ENCODE results near the gene INSIG1. TPM values are rescaled to one million over a fixed set of nuclear protein-coding genes. Genes with fewer than 3 reads are reported as not detected.

The INSIG1 gene
- total RNA-seq, 1 experiment from 2014 or later = 54.7 TPM

DNA sequence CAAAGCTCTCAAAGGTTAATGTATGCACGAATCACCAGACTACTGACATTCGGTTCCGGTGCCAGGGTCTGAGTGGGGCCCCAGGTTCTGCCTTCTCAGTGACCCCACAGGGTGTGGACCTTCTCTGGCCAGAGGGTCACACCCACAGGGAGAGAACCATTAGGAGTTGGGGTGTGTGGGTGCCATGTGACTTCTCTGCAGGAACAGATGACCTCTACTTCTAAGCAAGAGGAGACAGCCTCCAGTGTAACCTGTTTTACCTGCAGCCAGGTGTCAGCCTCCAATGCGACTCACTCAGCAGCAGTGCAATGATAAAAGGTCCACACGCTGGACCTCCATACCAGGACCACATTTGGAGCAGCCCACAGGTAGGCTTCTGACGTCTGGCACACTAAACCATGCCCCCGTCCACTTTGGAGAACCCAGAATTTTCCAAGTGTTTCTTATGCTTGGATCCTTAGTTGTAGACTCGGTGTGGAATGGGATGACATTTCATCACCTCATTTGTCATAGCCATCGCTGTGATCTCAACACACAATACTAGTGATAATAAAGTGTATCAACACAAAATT, 16.2 kb upstream of the INSIG1 start:
- RAD21 ChIA-PET (ENCODE audit: low non-redundant PET in 1 of 2, low total read pairs in 2 of 2, uncharacterized antibody in 2 of 2, unreplicated experiment in 2 of 2) = no interaction called here
- intact Hi-C loops (cut with micrococcal nuclease) = no loop called here
- no peak for ATAC-seq

More for the DNA sequence above, 16.2 kb upstream of the INSIG1 start:
- ChIA-PET POLR2A (no interaction called here), CTCF (no interaction called here)
- Histone ChIP-seq H3K9ac (ENCODE audit: low read length) (no peak overlapping the region), H3K4me1 (ENCODE audit: control insufficient read depth in 1 of 2, insufficient read depth in 2 of 2, low read length in 2 of 2) (peaks cover 0 to 19% of the 10 kb centered on the region in 2 experiments; a peak in 2 of 4 replicates), H3K4me3 (replicated peaks in 1 of 2; ENCODE audit: low read depth in 1 of 2, low read length in 2 of 2) (no peak overlapping the region), H3K9me2 (ENCODE audit: insufficient read depth) (no peaks in the 10 kb centered on the region), H3K36me3 (ENCODE audit: control insufficient read depth in 1 of 2, insufficient read depth in 2 of 2, low read length in 2 of 2) (no peaks in the 10 kb centered on the region), H3K27ac (ENCODE audit: low read depth, low read length) (no peak overlapping the region), H2AFZ (ENCODE audit: low read depth, low read length, poor library complexity, severe bottlenecking) (no peak overlapping the region), H3K4me2 (ENCODE audit: low read length) (no peak overlapping the region), H3K79me2 (ENCODE audit: insufficient read depth, low read length) (no peaks in the 10 kb centered on the region), H3K27me3 (ENCODE audit: insufficient read depth, low read length) (peaks cover 26% of the 10 kb centered on the region; the same call in 1 of the 2 replicates), H3K9me3 (ENCODE audit: control insufficient read depth in 1 of 2, insufficient read depth in 1 of 2, low read depth in 1 of 2, low read length in 2 of 2) (no peaks in the 10 kb centered on the region), H4K20me1 (ENCODE audit: insufficient read depth) (no peaks in the 10 kb centered on the region)
- no TSS peak for BruUV-seq (replicated peaks)
- TF ChIP-seq MAX (IDR thresholded peaks at IDR 0.05) = no peak
- no peak for TF ChIP-seq POLR2AphosphoS5 (IDR thresholded peaks at IDR 0.05; ENCODE audit: low read depth, low read length)
- no peak for TF ChIP-seq EZH2phosphoT487 (IDR thresholded peaks at IDR 0.05; ENCODE audit: borderline replicate concordance)
- TF ChIP-seq, protein P1, sequence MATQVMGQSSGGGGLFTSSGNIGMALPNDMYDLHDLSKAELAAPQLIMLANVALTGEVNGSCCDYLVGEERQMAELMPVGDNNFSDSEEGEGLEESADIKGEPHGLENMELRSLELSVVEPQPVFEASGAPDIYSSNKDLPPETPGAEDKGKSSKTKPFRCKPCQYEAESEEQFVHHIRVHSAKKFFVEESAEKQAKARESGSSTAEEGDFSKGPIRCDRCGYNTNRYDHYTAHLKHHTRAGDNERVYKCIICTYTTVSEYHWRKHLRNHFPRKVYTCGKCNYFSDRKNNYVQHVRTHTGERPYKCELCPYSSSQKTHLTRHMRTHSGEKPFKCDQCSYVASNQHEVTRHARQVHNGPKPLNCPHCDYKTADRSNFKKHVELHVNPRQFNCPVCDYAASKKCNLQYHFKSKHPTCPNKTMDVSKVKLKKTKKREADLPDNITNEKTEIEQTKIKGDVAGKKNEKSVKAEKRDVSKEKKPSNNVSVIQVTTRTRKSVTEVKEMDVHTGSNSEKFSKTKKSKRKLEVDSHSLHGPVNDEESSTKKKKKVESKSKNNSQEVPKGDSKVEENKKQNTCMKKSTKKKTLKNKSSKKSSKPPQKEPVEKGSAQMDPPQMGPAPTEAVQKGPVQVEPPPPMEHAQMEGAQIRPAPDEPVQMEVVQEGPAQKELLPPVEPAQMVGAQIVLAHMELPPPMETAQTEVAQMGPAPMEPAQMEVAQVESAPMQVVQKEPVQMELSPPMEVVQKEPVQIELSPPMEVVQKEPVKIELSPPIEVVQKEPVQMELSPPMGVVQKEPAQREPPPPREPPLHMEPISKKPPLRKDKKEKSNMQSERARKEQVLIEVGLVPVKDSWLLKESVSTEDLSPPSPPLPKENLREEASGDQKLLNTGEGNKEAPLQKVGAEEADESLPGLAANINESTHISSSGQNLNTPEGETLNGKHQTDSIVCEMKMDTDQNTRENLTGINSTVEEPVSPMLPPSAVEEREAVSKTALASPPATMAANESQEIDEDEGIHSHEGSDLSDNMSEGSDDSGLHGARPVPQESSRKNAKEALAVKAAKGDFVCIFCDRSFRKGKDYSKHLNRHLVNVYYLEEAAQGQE (IDR thresholded peaks at IDR 0.05; ENCODE audit: low read depth) = no peak
- no peak for TF ChIP-seq SIN3A (IDR thresholded peaks at IDR 0.05; ENCODE audit: low read depth)
- TF ChIP-seq EGR1 (IDR thresholded peaks at IDR 0.05; ENCODE audit: low read depth) = no peak
- TF ChIP-seq, protein P2, sequence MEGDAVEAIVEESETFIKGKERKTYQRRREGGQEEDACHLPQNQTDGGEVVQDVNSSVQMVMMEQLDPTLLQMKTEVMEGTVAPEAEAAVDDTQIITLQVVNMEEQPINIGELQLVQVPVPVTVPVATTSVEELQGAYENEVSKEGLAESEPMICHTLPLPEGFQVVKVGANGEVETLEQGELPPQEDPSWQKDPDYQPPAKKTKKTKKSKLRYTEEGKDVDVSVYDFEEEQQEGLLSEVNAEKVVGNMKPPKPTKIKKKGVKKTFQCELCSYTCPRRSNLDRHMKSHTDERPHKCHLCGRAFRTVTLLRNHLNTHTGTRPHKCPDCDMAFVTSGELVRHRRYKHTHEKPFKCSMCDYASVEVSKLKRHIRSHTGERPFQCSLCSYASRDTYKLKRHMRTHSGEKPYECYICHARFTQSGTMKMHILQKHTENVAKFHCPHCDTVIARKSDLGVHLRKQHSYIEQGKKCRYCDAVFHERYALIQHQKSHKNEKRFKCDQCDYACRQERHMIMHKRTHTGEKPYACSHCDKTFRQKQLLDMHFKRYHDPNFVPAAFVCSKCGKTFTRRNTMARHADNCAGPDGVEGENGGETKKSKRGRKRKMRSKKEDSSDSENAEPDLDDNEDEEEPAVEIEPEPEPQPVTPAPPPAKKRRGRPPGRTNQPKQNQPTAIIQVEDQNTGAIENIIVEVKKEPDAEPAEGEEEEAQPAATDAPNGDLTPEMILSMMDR (IDR thresholded peaks at IDR 0.05 in 2 of 3, conservative IDR thresholded peaks at IDR 0.05 in 1 of 3; ENCODE audit: borderline replicate concordance in 1 of 3, insufficient read depth in 1 of 3, low read depth in 2 of 3, low read length in 2 of 3) = no peak
- TF ChIP-seq ZBTB33 (IDR thresholded peaks at IDR 0.05; ENCODE audit: extremely low read depth, insufficient replicate concordance, low read length) = no peak
- no peak for TF ChIP-seq EZH2 (IDR thresholded peaks at IDR 0.05)
- no peak for TF ChIP-seq YY1 (IDR thresholded peaks at IDR 0.05; ENCODE audit: extremely low read depth, insufficient replicate concordance, low read depth, low read length)
- TF ChIP-seq CBX3 (IDR thresholded peaks at IDR 0.05; ENCODE audit: low read depth) = no peak
- no peak for TF ChIP-seq SP1 (IDR thresholded peaks at IDR 0.05; ENCODE audit: low read depth)
- no peak for TF ChIP-seq JUND (IDR thresholded peaks at IDR 0.05)
- no peak for TF ChIP-seq RAD21 (IDR thresholded peaks at IDR 0.05; ENCODE audit: low read depth)
- TF ChIP-seq ELF1 (IDR thresholded peaks at IDR 0.05; ENCODE audit: borderline replicate concordance, low read depth) = no peak
- TF ChIP-seq SRF (IDR thresholded peaks at IDR 0.05; ENCODE audit: low read depth) = no peak
- no peak for TF ChIP-seq ATF3 (IDR thresholded peaks at IDR 0.05)
- DNase-seq (ENCODE audit: low read depth, low spot score) = no peak

All from HCT116 (cell line).